PFSK-1 (cell line): ENCODE results near the gene NPPC.

ENCODE experiments used
- FOXP2 ChIP-seq: optimal IDR thresholded peaks from 2 replicates; pipeline ENCODE3; 2011; ENCODE audit warnings: borderline replicate concordance, control low read depth, inconsistent platforms; ENCODE audit not compliant: insufficient read depth; ENCODE audit errors: extremely low read length, extremely low read depth
- POLR2AphosphoS5 ChIP-seq: IDR thresholded peaks from 2 replicates; pipeline ENCODE4 v1.6.1; 2012; ENCODE audit warnings: low read depth, mild to moderate bottlenecking, control low read depth, low read length, moderate library complexity
- SIN3A ChIP-seq: IDR thresholded peaks from 2 replicates; pipeline ENCODE4 v1.6.1; 2012; ENCODE audit warnings: mild to moderate bottlenecking, low read length, moderate library complexity, borderline replicate concordance; ENCODE audit not compliant: insufficient read depth
- TAF1 ChIP-seq: IDR thresholded peaks from 2 replicates; pipeline ENCODE4 v1.6.1; 2012; ENCODE audit warnings: low read length, control low read depth, borderline replicate concordance; ENCODE audit not compliant: insufficient read depth
- TF ChIP-seq, protein P1 (sequence below), 2 experiments: IDR thresholded peaks; 2 replicates each; pipeline versions ENCODE4 v1.6.1 to v1.8.0; 2011 to 2012; ENCODE audit warnings: low read depth in 2 of 2, low read length in 2 of 2, control low read depth in 1 of 2, inconsistent platforms in 1 of 2, mild to moderate bottlenecking in 1 of 2, moderate library complexity in 1 of 2; ENCODE audit not compliant: insufficient read depth in 1 of 2

Gene NPPC

DNA sequence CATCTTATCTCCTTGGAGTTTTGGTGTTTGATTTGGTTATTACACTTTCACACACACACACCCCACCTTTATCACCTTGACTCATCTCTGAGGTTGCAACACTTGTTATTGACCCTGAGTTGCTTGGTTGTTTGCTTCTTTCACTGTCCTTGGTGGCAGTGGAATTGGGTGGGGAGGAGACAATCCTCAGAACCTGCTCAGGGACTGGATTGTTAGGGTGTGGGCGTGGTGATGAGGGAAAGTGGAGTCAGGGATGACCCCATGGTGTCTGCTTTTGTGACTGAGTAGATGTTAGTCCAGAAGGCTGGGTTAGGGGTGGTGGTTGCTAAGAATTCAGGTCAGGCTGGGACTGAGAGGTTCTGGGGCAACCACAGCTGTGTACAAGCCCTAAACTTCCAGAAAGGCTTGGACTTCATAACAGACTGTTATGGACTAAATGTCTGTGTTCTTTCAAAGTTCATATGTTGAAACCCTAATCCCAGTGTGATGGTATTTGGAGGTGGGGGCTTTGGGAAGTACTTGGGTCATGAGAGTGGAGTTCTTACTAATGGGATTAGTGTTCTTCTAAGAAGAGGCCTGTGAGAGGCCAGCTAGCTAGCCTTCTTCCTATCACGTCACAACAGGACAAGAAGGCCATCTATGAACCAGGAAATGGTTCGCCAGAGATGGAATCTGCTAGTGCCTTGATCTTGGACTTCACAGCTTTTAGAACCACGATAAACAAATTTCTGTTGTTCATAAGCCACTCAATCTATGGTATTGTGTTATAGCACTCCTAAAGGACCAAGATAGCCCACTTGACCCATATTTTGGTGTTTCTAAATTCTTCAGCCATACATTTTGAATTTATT lies 31.9 kb upstream of the NPPC start:
- TF ChIP-seq POLR2AphosphoS5 (no peak), SIN3A (no peak), TAF1 (no peak), FOXP2 (no peak)
- TF ChIP-seq, protein P1, sequence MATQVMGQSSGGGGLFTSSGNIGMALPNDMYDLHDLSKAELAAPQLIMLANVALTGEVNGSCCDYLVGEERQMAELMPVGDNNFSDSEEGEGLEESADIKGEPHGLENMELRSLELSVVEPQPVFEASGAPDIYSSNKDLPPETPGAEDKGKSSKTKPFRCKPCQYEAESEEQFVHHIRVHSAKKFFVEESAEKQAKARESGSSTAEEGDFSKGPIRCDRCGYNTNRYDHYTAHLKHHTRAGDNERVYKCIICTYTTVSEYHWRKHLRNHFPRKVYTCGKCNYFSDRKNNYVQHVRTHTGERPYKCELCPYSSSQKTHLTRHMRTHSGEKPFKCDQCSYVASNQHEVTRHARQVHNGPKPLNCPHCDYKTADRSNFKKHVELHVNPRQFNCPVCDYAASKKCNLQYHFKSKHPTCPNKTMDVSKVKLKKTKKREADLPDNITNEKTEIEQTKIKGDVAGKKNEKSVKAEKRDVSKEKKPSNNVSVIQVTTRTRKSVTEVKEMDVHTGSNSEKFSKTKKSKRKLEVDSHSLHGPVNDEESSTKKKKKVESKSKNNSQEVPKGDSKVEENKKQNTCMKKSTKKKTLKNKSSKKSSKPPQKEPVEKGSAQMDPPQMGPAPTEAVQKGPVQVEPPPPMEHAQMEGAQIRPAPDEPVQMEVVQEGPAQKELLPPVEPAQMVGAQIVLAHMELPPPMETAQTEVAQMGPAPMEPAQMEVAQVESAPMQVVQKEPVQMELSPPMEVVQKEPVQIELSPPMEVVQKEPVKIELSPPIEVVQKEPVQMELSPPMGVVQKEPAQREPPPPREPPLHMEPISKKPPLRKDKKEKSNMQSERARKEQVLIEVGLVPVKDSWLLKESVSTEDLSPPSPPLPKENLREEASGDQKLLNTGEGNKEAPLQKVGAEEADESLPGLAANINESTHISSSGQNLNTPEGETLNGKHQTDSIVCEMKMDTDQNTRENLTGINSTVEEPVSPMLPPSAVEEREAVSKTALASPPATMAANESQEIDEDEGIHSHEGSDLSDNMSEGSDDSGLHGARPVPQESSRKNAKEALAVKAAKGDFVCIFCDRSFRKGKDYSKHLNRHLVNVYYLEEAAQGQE (IDR thresholded peaks at IDR 0.05; ENCODE audit: insufficient read depth in 1 of 2, low read depth in 2 of 2, low read length in 2 of 2), result no peak

DNA sequence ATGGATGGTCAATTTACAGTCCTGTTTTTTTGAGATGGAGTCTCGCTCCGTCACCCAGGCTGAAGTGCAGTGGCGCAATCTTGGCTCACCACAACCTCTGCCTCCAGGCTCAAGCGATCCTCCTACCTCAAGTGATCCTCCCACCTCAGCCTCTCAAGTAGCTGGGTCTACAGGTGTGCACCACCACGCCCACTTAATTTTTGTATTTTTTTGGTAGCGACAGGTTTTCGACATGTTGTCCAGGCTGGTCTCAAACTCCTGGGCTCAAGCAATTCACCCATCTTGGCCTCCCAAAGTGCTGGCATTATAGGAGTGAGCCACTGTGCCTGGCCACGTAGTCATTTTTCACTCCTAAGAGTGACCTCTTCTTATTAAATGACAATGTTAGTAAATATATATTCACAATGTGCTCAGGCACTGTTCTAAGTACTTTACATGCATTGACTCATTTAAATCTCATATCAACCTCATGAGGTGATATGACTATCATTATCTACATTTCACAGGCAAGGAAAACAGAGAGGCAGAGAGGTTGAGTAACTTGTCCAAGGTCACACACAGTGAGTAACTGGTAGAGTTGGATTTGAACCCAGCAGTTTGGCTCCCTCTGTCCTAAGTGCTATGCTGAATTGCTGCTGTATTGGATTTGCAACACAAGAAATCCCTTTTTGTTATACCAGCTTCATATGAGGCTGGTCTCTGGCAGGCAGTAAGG lies 29.7 kb upstream of the NPPC start:
- no peak for TF ChIP-seq POLR2AphosphoS5
- TF ChIP-seq, protein P1 (IDR thresholded peaks at IDR 0.05; ENCODE audit: insufficient read depth in 1 of 2, low read depth in 2 of 2, low read length in 2 of 2), result no peak
- TF ChIP-seq SIN3A, result no peak
- TF ChIP-seq TAF1, result no peak
- TF ChIP-seq FOXP2, result no peak

DNA sequence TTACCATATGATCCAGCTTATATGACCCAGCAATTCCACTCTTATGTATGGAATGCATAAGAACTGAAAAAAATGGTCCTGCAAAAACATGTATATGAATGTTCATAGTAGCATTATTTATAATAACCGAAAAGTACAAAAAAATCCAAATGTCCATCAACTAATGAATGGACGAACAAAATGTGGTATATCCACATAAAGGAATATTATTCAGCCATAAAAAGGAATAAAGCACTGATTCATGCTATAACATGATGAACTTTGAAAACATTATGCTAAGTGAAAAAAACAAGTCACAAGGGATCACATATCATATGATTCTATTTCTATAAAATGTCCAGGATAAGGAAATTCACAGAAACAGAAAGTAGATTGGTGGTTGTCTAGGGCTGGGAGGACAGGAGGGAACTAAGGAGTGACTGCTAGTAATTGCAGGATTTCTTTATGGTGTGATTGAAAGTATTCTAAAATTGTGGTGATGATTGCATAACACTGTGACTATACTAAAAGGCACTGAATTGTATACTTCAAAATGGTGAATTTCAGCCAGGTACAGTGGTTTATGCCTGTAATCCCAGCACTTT lies 25.3 kb upstream of the NPPC start:
- TF ChIP-seq FOXP2 (no peak), POLR2AphosphoS5 (no peak), SIN3A (no peak), TAF1 (no peak)
- TF ChIP-seq, protein P1 (IDR thresholded peaks at IDR 0.05; ENCODE audit: insufficient read depth in 1 of 2, low read depth in 2 of 2, low read length in 2 of 2), result no peak

DNA sequence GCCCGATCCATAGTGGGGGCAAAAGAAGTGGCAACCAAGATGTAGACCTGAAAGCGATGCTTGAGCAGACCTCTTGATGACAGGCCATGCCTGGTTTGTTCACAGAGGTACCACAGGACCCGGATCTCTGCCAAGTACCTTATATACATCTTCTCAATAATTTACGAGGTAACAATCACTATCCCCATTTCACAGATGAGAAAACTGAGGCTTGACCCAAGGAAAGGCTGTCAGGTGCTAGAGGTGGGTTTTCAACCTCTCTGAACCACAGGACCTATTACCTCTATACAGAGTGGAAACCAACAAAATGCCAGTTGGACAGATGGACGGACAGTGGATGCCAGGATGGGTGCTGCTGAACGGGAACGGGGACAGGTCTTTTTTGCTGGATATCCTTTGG lies 21.5 kb upstream of the NPPC start:
- no peak for TF ChIP-seq FOXP2
- no peak for TF ChIP-seq POLR2AphosphoS5

DNA sequence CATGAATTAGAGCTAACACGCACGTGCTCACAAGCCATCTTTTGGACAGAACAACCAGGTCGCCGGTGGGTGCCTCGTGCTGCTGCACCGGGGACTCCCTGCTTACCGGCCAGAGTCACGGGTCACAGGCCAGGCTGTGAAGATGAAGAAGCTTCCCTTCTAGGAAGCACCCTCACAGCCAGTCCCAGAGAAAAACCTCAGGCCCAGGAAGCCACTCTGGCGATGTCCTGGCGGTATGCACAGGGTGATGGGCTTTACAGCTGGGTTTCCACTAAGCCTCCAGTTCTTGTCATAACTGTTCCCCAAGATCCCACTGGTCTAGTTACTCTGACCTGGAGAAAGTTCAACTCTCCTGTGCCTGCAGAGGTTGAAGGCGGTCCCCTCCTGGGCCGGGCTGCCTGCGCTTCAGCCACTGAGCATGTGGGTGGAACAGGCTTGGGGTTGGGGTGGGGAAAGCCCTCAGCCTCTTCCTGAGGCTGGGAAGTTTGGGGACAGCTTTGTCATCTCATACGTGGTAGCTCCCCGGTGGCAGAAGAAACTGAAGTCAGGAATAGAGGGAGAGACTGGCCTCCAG lies 20.1 kb upstream of the NPPC start:
- TF ChIP-seq TAF1 (no peak), POLR2AphosphoS5 (no peak), SIN3A (no peak), FOXP2 (no peak)
- TF ChIP-seq, protein P1 (IDR thresholded peaks at IDR 0.05; ENCODE audit: insufficient read depth in 1 of 2, low read depth in 2 of 2, low read length in 2 of 2), result no peak
